Gastrocnemius medialis (tissue), 4 donors: Measurements from ENCODE around the gene CNTN4.

Source experiments
- CTCF ChIP-seq, 5 experiments: fragments of 450-650 bp in 3 of 5; fragments of 200-600 bp in 2 of 5; sonication (generic) in 2 of 5; IDR thresholded peaks in 4 of 5; conservative IDR thresholded peaks in 1 of 5; 1 replicate in 4 of 5; 2 replicates in 1 of 5; pipeline ENCODE4 v1.5.1; 2016 to 2019; ENCODE audit warnings: antibody characterized with exemption in 5 of 5, mild to moderate bottlenecking in 3 of 5, moderate library complexity in 3 of 5
- POLR2A ChIP-seq, 2 donors: fragments of 450-650 bp; IDR thresholded peaks; one replicate each; pipeline ENCODE4 v1.6.1; 2017; ENCODE audit warnings: antibody characterized with exemption in 2 of 2, mild to moderate bottlenecking in 2 of 2, moderate library complexity in 2 of 2

- no peak for TF ChIP-seq CTCF (IDR thresholded peaks at IDR 0.05 in 4 of 5, conservative IDR thresholded peaks at IDR 0.05 in 1 of 5)
- TF ChIP-seq POLR2A (IDR thresholded peaks at IDR 0.05) = no peak
Observed at GRCh38 chr3:2937055-2937454, 838.4 kb downstream of the CNTN4 start.
